Measurements from ENCODE around the gene DDX47.

Gene DDX47

DNA sequence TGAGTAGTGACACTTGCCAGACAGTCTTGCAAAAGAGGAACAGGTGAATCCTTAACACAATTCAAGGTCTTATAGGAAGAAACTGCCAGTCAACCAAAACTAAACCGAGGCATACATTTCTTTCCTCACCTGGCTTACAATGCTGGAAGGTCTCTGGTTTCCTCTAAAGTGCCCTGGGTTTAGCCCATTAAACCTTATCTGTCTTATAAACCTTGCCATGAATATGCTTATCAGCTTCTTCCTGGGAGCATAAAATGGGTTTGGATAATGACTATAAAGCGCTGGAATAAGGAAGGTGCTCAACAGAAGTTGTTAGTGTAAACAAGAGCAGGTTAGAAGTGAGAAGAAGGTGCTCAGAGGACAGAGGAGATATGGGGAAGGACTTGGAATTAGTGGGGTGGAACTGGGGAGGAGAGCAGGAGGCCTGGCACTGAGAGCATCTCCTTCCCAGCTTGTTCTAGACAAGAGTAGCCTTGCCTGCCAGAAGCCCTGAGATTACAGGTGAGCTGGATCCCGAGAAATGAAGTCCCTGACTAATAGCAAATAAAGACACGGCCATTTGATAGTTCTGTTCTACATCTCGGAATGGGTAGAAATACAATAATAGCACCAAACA, 64.1 kb downstream of the DDX47 start:
- DNase-seq: no peak

DNA sequence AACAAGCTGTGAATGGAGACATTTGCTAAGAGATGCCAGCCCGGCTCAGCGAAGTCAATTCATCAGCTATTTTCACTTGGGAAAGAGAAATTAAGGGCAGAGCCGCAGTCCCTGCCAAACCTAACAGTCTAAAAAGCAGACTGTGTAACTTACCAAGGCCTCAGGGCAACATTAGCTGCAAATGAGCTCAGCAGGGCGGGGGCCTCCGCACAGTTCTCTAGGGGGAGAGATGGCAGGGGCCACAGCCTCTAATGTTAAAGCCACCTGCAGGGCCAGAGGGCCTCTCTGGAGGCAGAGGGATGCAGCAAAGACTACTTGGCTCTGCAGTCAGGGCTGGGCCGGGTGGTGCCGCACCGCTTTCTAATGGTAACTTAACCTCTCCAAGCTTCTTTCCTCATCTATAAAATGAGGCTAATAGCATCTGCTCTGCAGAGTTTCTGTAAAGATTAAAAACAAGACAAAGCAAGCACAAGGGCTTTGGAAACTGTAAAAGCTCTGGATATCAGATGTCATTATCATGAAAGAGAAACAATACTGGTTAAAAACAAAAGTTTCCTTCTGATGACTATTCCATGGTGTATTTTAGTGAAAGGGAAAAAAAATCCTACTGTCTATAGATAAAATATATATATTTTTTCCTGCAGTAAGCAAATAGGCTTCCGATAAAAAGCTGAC, 64.8 kb downstream of the DDX47 start:
- DNase-seq: peak; percentile 87

Data from islet precursor cell (in vitro differentiated cells).